Measurements from ENCODE around the gene ADAM10.
"Not testable (repeated sequence)": the region's sequence is repeated elsewhere in the genome, so short reads cannot be mapped to it uniquely, and the experiment has no call there.

The ADAM10 gene

DNA sequence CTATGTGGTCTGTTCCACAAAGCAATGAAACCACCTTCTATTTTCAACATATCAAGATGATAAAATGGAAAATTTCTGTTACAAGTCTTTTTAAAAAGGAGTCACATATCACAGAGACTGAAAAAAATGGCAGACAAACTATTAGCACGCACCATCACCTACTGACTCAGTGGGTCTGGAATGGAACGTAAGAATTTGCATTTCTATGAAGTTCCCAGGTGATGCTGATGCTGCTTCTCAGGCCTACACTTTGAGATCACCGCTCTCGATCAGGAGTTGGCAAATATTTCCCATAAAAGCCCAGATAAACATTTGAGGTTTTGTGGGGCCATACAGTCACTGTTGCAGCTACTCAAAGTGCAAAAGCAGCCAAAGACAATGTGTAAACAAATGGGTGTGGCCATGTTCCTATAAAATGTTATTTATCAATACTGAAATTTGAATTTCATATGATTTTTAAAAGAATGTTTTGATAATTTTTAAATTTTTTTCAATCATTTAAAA, 142.9 kb downstream of the ADAM10 start:
- no peak for DNase-seq (ENCODE audit: low spot score)
- in situ Hi-C loops (cut with MboI; ENCODE audit: low sequenced_read_pairs, unreplicated experiment) = no loop called here
- TF ChIP-seq, protein P1, sequence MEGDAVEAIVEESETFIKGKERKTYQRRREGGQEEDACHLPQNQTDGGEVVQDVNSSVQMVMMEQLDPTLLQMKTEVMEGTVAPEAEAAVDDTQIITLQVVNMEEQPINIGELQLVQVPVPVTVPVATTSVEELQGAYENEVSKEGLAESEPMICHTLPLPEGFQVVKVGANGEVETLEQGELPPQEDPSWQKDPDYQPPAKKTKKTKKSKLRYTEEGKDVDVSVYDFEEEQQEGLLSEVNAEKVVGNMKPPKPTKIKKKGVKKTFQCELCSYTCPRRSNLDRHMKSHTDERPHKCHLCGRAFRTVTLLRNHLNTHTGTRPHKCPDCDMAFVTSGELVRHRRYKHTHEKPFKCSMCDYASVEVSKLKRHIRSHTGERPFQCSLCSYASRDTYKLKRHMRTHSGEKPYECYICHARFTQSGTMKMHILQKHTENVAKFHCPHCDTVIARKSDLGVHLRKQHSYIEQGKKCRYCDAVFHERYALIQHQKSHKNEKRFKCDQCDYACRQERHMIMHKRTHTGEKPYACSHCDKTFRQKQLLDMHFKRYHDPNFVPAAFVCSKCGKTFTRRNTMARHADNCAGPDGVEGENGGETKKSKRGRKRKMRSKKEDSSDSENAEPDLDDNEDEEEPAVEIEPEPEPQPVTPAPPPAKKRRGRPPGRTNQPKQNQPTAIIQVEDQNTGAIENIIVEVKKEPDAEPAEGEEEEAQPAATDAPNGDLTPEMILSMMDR (IDR thresholded peaks at IDR 0.05; ENCODE audit: borderline replicate concordance, control extremely low read depth, extremely low read depth, insufficient read depth, missing control alignments) = no peak

DNA sequence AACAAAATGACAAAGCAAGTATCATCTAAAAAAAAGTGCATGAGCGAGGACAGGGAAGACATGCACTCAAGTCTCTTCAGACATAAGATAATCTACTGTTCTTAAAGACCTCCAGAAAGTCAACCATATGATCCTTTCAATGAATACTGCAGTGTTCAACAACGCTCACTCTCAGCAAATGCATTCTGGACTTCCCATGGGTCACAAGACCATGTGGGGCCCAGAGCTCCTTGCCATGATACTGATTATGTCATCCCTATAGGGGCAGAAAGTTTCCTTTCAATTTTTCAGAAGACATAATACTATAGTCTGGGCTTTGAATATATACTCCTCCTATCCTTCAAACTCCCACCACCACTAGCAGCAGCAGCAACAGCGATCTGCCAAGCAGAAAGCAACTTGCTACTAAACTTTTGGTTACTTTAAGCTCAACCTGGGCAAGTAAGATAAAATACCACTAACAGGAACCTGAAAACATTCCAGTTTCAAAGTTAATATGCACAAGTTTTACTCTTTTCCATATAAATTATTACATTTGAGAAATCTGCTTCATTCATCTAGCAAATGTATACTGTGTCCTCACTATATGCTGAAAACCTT, 143.5 kb downstream of the ADAM10 start:
- no peak for DNase-seq (ENCODE audit: low spot score)
- in situ Hi-C loops (cut with MboI; ENCODE audit: low sequenced_read_pairs, unreplicated experiment) = no loop called here
- TF ChIP-seq, protein P1 (IDR thresholded peaks at IDR 0.05; ENCODE audit: borderline replicate concordance, control extremely low read depth, extremely low read depth, insufficient read depth, missing control alignments) = no peak

DNA sequence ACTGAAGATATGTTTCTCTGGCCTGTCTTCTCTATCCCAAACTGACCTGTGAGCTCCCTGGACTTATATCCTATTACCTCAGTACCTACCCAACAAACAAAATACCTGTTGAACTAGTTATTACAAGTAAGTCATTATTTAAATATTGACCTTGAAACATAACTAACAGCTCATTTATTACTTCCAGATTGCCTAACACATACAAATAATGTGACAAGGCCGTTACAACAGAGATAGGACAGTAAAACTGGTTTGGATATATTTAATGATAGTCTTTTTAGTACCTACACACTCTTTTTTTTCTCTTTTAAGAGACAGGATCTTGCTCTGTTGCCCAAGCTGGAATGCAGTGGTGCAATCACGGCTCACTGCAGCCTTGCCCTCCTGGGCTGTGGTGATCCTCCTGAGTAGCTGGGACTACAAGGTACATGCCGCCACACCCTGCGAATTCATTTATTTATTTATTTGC, 145.0 kb downstream of the ADAM10 start:
- TF ChIP-seq, protein P1 (IDR thresholded peaks at IDR 0.05; ENCODE audit: borderline replicate concordance, control extremely low read depth, extremely low read depth, insufficient read depth, missing control alignments) = no peak
- DNase-seq (ENCODE audit: low spot score) = no peak
- in situ Hi-C loops (cut with MboI; ENCODE audit: low sequenced_read_pairs, unreplicated experiment) = no loop called here

DNA sequence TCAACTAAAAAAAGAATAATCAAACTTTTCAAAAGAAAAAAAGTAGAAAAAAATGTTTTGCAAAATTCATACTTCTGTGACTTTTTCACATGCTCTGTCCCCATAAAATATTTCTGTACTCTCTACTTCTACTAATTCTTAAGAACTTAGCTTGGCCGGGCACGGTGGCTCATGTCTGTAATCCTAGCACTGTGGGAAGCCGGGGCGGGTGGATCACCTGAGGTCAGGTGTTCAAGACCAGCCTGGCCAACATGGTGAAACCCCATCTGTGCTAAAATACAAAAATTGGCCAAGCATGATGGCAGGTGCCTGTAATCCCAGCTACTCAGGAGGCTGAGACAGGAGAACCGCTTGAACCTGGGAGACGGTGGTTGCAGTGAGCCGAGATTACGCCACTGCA, 145.6 kb downstream of the ADAM10 start:
- DNase-seq (ENCODE audit: low spot score); in situ Hi-C loops (cut with MboI; ENCODE audit: low sequenced_read_pairs, unreplicated experiment): not testable (repeated sequence)

DNA sequence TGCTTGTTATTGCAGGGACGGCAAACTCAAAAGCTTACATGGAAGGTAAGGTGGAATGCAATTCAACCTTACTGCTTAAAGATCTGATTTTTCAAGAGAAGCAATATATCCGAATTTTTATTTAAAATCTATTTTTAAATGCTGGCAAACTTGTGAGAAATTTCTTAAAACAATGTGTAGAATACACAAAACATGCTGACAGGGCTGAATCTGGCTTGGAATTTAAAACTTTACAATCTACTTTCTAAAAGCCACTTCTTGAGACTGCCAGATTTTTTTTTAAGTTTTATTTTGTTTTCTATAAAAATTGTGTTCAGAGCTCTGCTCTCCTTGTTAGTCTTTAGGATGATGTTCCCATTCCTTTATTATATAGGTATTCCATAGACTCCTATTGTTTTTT, 146.7 kb downstream of the ADAM10 start:
- in situ Hi-C loops (cut with MboI; ENCODE audit: low sequenced_read_pairs, unreplicated experiment) = no loop called here

DNA sequence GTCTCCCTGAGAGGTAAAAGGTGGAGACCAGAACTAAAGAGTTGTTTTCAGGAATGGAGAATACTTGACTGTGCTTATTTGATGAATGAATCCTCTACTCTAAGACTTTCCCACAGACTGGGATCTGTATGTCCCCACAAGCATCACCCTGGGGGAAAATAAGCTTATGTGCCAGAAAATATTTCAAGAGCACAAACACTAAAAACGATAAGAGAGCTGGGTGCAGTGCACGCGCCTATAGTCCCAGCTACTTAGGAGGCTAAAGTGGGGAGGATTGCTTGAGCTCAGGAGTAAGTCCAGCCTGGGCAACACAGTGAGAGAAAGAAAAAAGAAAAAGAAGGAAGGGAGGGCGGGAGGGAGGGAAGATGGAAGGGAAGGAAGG, 150.7 kb downstream of the ADAM10 start:
- TF ChIP-seq, protein P1 (IDR thresholded peaks at IDR 0.05; ENCODE audit: borderline replicate concordance, control extremely low read depth, extremely low read depth, insufficient read depth, missing control alignments) = no peak
- in situ Hi-C loops (cut with MboI; ENCODE audit: low sequenced_read_pairs, unreplicated experiment) = no loop called here
- DNase-seq (ENCODE audit: low spot score) = no peak

More for the DNA sequence above, 146.7 kb downstream of the ADAM10 start:
- DNase-seq (ENCODE audit: low spot score) = no peak
- TF ChIP-seq, protein P1 (IDR thresholded peaks at IDR 0.05; ENCODE audit: borderline replicate concordance, control extremely low read depth, extremely low read depth, insufficient read depth, missing control alignments) = no peak

DNA sequence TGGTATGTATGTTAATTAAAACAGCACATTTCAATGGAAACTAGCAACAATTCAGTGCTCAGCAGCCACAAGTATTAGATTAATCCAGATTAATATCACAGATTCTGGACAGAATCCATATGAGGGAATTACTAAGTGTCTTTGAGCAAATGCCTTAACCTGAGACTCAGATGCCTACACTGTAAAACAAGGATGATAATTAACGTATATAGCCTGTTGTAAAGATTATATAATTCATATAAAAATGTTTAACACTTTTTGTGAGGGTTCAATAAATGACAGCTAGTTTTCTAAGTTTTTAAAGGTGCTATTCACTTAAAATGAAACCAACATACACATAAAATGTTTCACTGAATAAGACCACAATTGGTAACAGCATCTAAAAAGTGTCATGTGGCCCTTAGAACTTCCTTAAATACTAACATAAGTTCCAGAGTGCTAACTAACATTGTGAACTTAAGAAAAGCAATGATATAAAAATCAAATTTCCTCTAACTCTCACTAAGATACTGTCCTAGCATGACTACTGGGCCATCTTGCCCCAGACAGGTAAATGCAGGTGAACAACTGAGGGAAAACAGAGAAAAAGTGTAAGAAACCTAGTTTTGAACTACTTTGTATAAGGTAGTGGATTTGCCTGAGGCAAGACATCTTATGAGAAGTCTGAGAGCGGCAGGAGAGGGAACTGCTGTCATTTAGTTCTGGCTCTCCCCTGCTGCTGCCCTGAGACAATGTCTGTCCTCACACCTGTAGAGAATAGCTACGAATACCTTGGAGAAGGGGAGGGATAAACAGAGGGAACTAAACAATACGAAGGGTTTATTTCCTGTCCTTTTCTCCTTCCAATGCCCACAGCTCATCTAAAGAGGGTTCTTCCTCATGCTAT, 151.3 kb downstream of the ADAM10 start:
- DNase-seq (ENCODE audit: low spot score) = no peak
- in situ Hi-C loops (cut with MboI; ENCODE audit: low sequenced_read_pairs, unreplicated experiment) = no loop called here
- TF ChIP-seq, protein P1 (IDR thresholded peaks at IDR 0.05; ENCODE audit: borderline replicate concordance, control extremely low read depth, extremely low read depth, insufficient read depth, missing control alignments) = no peak

Measured in GM13976 (cell line).